ENCODE measurements around the gene ZFHX3.

GRCh38 chr16:73041676-73042075 lies 6.3 kb downstream of the ZFHX3 start:
- no peak for TF ChIP-seq CTCF (optimal IDR thresholded peaks at IDR 0.05 in 1 of 3, IDR thresholded peaks at IDR 0.05 in 1 of 3, conservative IDR thresholded peaks at IDR 0.05 in 1 of 3; ENCODE audit: extremely low read depth in 1 of 3, insufficient read depth in 2 of 3, low read length in 3 of 3)
- TF ChIP-seq EZH2 (IDR thresholded peaks at IDR 0.05; ENCODE audit: low read length): no peak
